HCT116 (cell line): Measurements from ENCODE around the gene CCDC30.
"Not testable (repeated sequence)": the region's sequence is repeated elsewhere in the genome, so short reads cannot be mapped to it uniquely, and the experiment has no call there.

ENCODE experiments used
- CEBPB ChIP-seq: IDR thresholded peaks from 2 replicates; pipeline ENCODE4 v1.6.1; 2012; ENCODE audit warnings: low read depth
- CTCF ChIP-seq, 3 experiments: fragments of 200-600 bp in 1 of 3; sonication (generic) in 1 of 3; IDR thresholded peaks in 2 of 3; conservative IDR thresholded peaks in 1 of 3; 2 replicates each; pipeline ENCODE4 v1.5.1; 2012 to 2017; ENCODE audit warnings: low read depth in 2 of 3, low read length in 2 of 3, antibody characterized with exemption in 1 of 3, borderline replicate concordance in 1 of 3, control low read depth in 1 of 3, mild to moderate bottlenecking in 1 of 3, mixed read lengths in 1 of 3, mixed run types in 1 of 3, moderate library complexity in 1 of 3; ENCODE audit not compliant: insufficient read depth in 1 of 3
- EZH2 ChIP-seq: fragments of 200-600 bp; sonication (generic); IDR thresholded peaks from 2 replicates; pipeline ENCODE4 v1.6.1; 2017; ENCODE audit warnings: antibody characterized with exemption, mixed run types
- POLR2A ChIP-seq: IDR thresholded peaks from 2 replicates; pipeline ENCODE4 v1.7.0; 2011; ENCODE audit warnings: borderline replicate concordance; ENCODE audit not compliant: insufficient read depth, insufficient read length; ENCODE audit errors: extremely low read depth
- POLR2AphosphoS5 ChIP-seq: IDR thresholded peaks from 2 replicates; pipeline ENCODE4 v1.6.1; 2011; ENCODE audit warnings: mild to moderate bottlenecking, low read depth, low read length, moderate library complexity

DNA sequence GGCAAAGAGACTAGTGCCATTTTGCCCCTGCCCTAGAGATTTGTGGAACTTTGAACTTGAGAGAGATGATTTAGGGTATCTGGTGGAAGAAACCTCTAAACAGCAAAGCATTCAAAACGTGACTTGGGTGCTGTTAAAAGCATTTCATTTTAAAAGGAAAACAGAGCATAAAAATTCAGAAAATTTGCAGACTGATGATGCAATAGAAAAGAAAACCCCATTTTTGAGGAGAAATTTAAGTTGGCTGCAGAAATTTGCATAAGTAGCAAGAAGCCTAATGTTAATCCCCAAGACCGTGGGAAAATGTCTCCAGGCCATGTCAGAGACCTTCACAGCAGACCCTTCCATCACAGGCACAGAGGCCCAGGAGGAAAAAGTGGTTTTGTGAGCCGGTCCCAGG, 164.1 kb downstream of the CCDC30 start:
- TF ChIP-seq POLR2AphosphoS5; CTCF (IDR thresholded peaks at IDR 0.05 in 2 of 3, conservative IDR thresholded peaks at IDR 0.05 in 1 of 3; ENCODE audit: borderline replicate concordance in 1 of 3, insufficient read depth in 1 of 3, low read depth in 2 of 3, low read length in 2 of 3); POLR2A; CEBPB; EZH2: not testable (repeated sequence)
